ENCODE data around the gene CELSR1. TPM values are rescaled to one million over a fixed set of nuclear protein-coding genes. Genes with fewer than 3 reads are reported as not detected.
A peak's percentile ranks its signal among the peaks of the same experiment; 100 is the strongest.

The CELSR1 gene
- total and polyA plus RNA-seq, 7 experiments from 2014 or later = 0.36 to 4.7 (median 0.97) TPM

GRCh38 chr22:46358766-46359165 lies 178.7 kb downstream of the CELSR1 start:
- peaks cover 0 to 21% (median 2%) of the 10 kb centered on the region in 11 donors for H3K9me3 Mint-ChIP-seq
- Histone ChIP-seq H3K27me3 (ENCODE audit: control insufficient read depth in 2 of 2, insufficient read depth in 2 of 2, low read length in 2 of 2) (no peaks in the 10 kb centered on the region), H3K36me3 (ENCODE audit: control insufficient read depth in 2 of 3, insufficient read depth in 3 of 3, low read length in 3 of 3) (peaks cover 0 to 39% (median 0%) of the 10 kb centered on the region in 3 experiments), H3K27ac (ENCODE audit: low read depth, low read length) (no peak overlapping the region), H3K4me1 (ENCODE audit: control insufficient read depth in 2 of 2, insufficient read depth in 2 of 2, low read length in 2 of 2) (no peaks in the 10 kb centered on the region), H3K9me3 (ENCODE audit: control insufficient read depth in 2 of 3, low read length in 3 of 3) (no peaks in the 10 kb centered on the region), H3K4me3 (ENCODE audit: low read length) (no peak overlapping the region)
- ATAC-seq (no peak), DNase-seq (no peak)
- H3K4me1 Mint-ChIP-seq = peaks cover 0 to 12% (median 3%) of the 10 kb centered on the region in 7 donors
- intact Hi-C loops (cut with micrococcal nuclease) = no loop called here
- peak overlapping the region in 2 of 9 donors; percentile 33 to 73 for H3K27ac Mint-ChIP-seq
- ChIA-PET CTCF (interaction anchor here (0.8 to 1.0 kb wide), 2 partner anchors 9 to 182 kb away, joined by 3 to 5 read pairs; no protein-coding TSS in a partner anchor), POLR2A (no interaction called here)
- H3K4me3 Mint-ChIP-seq = peak overlapping the region in 1 of 10 donors; percentile 32
- no peaks in the 10 kb centered on the region for H3K27me3 Mint-ChIP-seq
- H3K36me3 Mint-ChIP-seq = peaks cover 0 to 11% (median 8%) of the 10 kb centered on the region in 5 donors

GRCh38 chr22:46357711-46358520 lies 179.5 kb downstream of the CELSR1 start:
- no peak overlapping the region for H3K4me3 ChIP-seq (ENCODE audit: low read length)

GRCh38 chr22:46356496-46357480 lies 180.6 kb downstream of the CELSR1 start:
- intact Hi-C loops (cut with micrococcal nuclease) = no loop called here
- Histone ChIP-seq H3K4me1 (ENCODE audit: control insufficient read depth in 2 of 2, insufficient read depth in 2 of 2, low read length in 2 of 2) (no peaks in the 10 kb centered on the region), H3K27ac (ENCODE audit: low read depth, low read length) (no peak overlapping the region), H3K27me3 (ENCODE audit: control insufficient read depth in 2 of 2, insufficient read depth in 2 of 2, low read length in 2 of 2) (no peaks in the 10 kb centered on the region), H3K9me3 (ENCODE audit: control insufficient read depth in 2 of 3, low read length in 3 of 3) (no peaks in the 10 kb centered on the region), H3K36me3 (ENCODE audit: control insufficient read depth in 2 of 3, insufficient read depth in 3 of 3, low read length in 3 of 3) (peaks cover 0 to 58% (median 0%) of the 10 kb centered on the region in 3 experiments), H3K4me3 (ENCODE audit: low read length) (no peak overlapping the region)
- ChIA-PET POLR2A (no interaction called here), CTCF (no interaction called here)
- no peak for ATAC-seq
- peaks cover 0 to 10% (median 0%) of the 10 kb centered on the region in 7 donors for H3K4me1 Mint-ChIP-seq
- H3K27ac Mint-ChIP-seq = no peak overlapping the region
- no peak for DNase-seq
- peaks cover 0 to 18% (median 2%) of the 10 kb centered on the region in 11 donors for H3K9me3 Mint-ChIP-seq
- H3K27me3 Mint-ChIP-seq = no peaks in the 10 kb centered on the region
- no peak overlapping the region for H3K4me3 Mint-ChIP-seq
- peaks cover 0 to 22% (median 8%) of the 10 kb centered on the region in 5 donors for H3K36me3 Mint-ChIP-seq

More at GRCh38 chr22:46357711-46358520, 179.5 kb downstream of the CELSR1 start:
- H3K27me3 Mint-ChIP-seq = no peaks in the 10 kb centered on the region
- peaks cover 0 to 47% (median 0%) of the 10 kb centered on the region in 3 experiments for H3K36me3 ChIP-seq (ENCODE audit: control insufficient read depth in 2 of 3, insufficient read depth in 3 of 3, low read length in 3 of 3)
- H3K27ac ChIP-seq (ENCODE audit: low read depth, low read length) = no peak overlapping the region
- no peaks in the 10 kb centered on the region for H3K9me3 ChIP-seq (ENCODE audit: control insufficient read depth in 2 of 3, low read length in 3 of 3)
- H3K9me3 Mint-ChIP-seq = peaks cover 0 to 21% (median 2%) of the 10 kb centered on the region in 11 donors
- DNase-seq (no peak), ATAC-seq (no peak)
- H3K27ac Mint-ChIP-seq = no peak overlapping the region
- POLR2A ChIA-PET = no interaction called here
- no peak overlapping the region for H3K4me3 Mint-ChIP-seq
- intact Hi-C loops (cut with micrococcal nuclease) = no loop called here
- CTCF ChIA-PET = interaction anchor here (1.0 kb wide), 1 partner anchor 10 kb away, joined by 5 read pairs; no protein-coding TSS in a partner anchor
- H3K27me3 ChIP-seq (ENCODE audit: control insufficient read depth in 2 of 2, insufficient read depth in 2 of 2, low read length in 2 of 2) = no peaks in the 10 kb centered on the region
- peaks cover 0 to 12% (median 3%) of the 10 kb centered on the region in 7 donors for H3K4me1 Mint-ChIP-seq
- H3K36me3 Mint-ChIP-seq = peaks cover 0 to 13% (median 8%) of the 10 kb centered on the region in 5 donors
- no peaks in the 10 kb centered on the region for H3K4me1 ChIP-seq (ENCODE audit: control insufficient read depth in 2 of 2, insufficient read depth in 2 of 2, low read length in 2 of 2)

- Histone ChIP-seq H3K36me3 (ENCODE audit: control insufficient read depth in 2 of 3, insufficient read depth in 3 of 3, low read length in 3 of 3) (peaks cover 0 to 66% (median 4%) of the 10 kb centered on the region in 3 experiments), H3K4me3 (ENCODE audit: low read length) (no peak overlapping the region), H3K4me1 (ENCODE audit: control insufficient read depth in 2 of 2, insufficient read depth in 2 of 2, low read length in 2 of 2) (no peaks in the 10 kb centered on the region), H3K9me3 (ENCODE audit: control insufficient read depth in 2 of 3, low read length in 3 of 3) (no peaks in the 10 kb centered on the region), H3K27me3 (ENCODE audit: control insufficient read depth in 2 of 2, insufficient read depth in 2 of 2, low read length in 2 of 2) (no peaks in the 10 kb centered on the region), H3K27ac (ENCODE audit: low read depth, low read length) (no peak overlapping the region)
- ChIA-PET POLR2A (no interaction called here), CTCF (no interaction called here)
- H3K4me1 Mint-ChIP-seq = peaks cover 0 to 7% (median 0%) of the 10 kb centered on the region in 7 donors
- H3K27ac Mint-ChIP-seq = no peak overlapping the region
- H3K9me3 Mint-ChIP-seq = peaks cover 0 to 10% (median 2%) of the 10 kb centered on the region in 11 donors
- H3K36me3 Mint-ChIP-seq = peaks cover 0 to 29% (median 8%) of the 10 kb centered on the region in 5 donors
- DNase-seq (no peak), ATAC-seq (peak; percentile 21)
- no peaks in the 10 kb centered on the region for H3K27me3 Mint-ChIP-seq
- intact Hi-C loops (cut with micrococcal nuclease) = no loop called here
- no peak overlapping the region for H3K4me3 Mint-ChIP-seq
Observed at GRCh38 chr22:46355996-46356471, 181.4 kb downstream of the CELSR1 start.

GRCh38 chr22:46355369-46355995 lies 181.9 kb downstream of the CELSR1 start:
- Histone ChIP-seq H3K4me3 (ENCODE audit: low read length) (no peak overlapping the region), H3K27ac (ENCODE audit: low read depth, low read length) (no peak overlapping the region), H3K27me3 (ENCODE audit: control insufficient read depth in 2 of 2, insufficient read depth in 2 of 2, low read length in 2 of 2) (no peaks in the 10 kb centered on the region), H3K9me3 (ENCODE audit: control insufficient read depth in 2 of 3, low read length in 3 of 3) (no peaks in the 10 kb centered on the region), H3K4me1 (ENCODE audit: control insufficient read depth in 2 of 2, insufficient read depth in 2 of 2, low read length in 2 of 2) (no peaks in the 10 kb centered on the region), H3K36me3 (ENCODE audit: control insufficient read depth in 2 of 3, insufficient read depth in 3 of 3, low read length in 3 of 3) (peaks cover 0 to 71% (median 10%) of the 10 kb centered on the region in 3 experiments)
- ATAC-seq (peak; percentile 71), DNase-seq (peak in 7 of 9 donors; percentile 30 to 63 (median 50))
- Mint-ChIP-seq H3K4me3 (no peak overlapping the region), H3K4me1 (peaks cover 0 to 12% (median 0%) of the 10 kb centered on the region in 7 donors), H3K36me3 (peaks cover 3 to 34% (median 10%) of the 10 kb centered on the region in 5 donors), H3K9me3 (peaks cover 0 to 6% (median 0%) of the 10 kb centered on the region in 11 donors), H3K27me3 (no peaks in the 10 kb centered on the region), H3K27ac (peak overlapping the region in 4 of 9 donors; percentile 36 to 51 (median 44))
- ChIA-PET POLR2A (interaction anchor here (0.8 kb wide), 1 partner anchor 12 kb away, joined by 3 read pairs; no protein-coding TSS in a partner anchor), CTCF (no interaction called here)
- intact Hi-C loops (cut with micrococcal nuclease) = no loop called here

- ATAC-seq (no peak), DNase-seq (no peak)
- Mint-ChIP-seq H3K27me3 (no peaks in the 10 kb centered on the region), H3K27ac (peak overlapping the region in 1 of 9 donors; percentile 49), H3K4me1 (peaks cover 0 to 12% (median 0%) of the 10 kb centered on the region in 7 donors), H3K9me3 (peaks cover 0 to 3% (median 0%) of the 10 kb centered on the region in 11 donors), H3K36me3 (peaks cover 0 to 40% (median 10%) of the 10 kb centered on the region in 5 donors), H3K4me3 (no peak overlapping the region)
- peaks cover 0 to 77% (median 15%) of the 10 kb centered on the region in 3 experiments for H3K36me3 ChIP-seq (ENCODE audit: control insufficient read depth in 2 of 3, insufficient read depth in 3 of 3, low read length in 3 of 3)
- POLR2A ChIA-PET = interaction anchor here (0.6 to 0.8 kb wide), 2 partner anchors 13 to 240 kb away, joined by 3 read pairs; no protein-coding TSS in a partner anchor
- H3K27ac ChIP-seq (ENCODE audit: low read depth, low read length) = no peak overlapping the region
- H3K9me3 ChIP-seq (ENCODE audit: control insufficient read depth in 2 of 3, low read length in 3 of 3) = no peaks in the 10 kb centered on the region
- H3K4me3 ChIP-seq (ENCODE audit: low read length) = no peak overlapping the region
- H3K4me1 ChIP-seq (ENCODE audit: control insufficient read depth in 2 of 2, insufficient read depth in 2 of 2, low read length in 2 of 2) = no peaks in the 10 kb centered on the region
- CTCF ChIA-PET = no interaction called here
- H3K27me3 ChIP-seq (ENCODE audit: control insufficient read depth in 2 of 2, insufficient read depth in 2 of 2, low read length in 2 of 2) = no peaks in the 10 kb centered on the region
- intact Hi-C loops (cut with micrococcal nuclease) = no loop called here
Observed at GRCh38 chr22:46354993-46355305, 182.5 kb downstream of the CELSR1 start.

Measured in naive thymus-derived CD4-positive, alpha-beta T cell (primary cell).